AG09309 (cell line): Measurements from ENCODE around the gene ZNRF4.

Source experiments
- DNase-seq: peaks from one replicate; pipeline ENCODE4 v3.0.0-alpha.2; 2010; ENCODE audit warnings: low read depth
- H3K4me3 ChIP-seq: 2 replicates; pipeline ENCODE4 v1.5.1; 2011; ENCODE audit warnings: mild to moderate bottlenecking, low read depth, low read length, moderate library complexity; ENCODE audit not compliant: control insufficient read depth
- TF ChIP-seq, protein P1 (sequence below): IDR thresholded peaks from 2 replicates; pipeline ENCODE4 v1.5.1; 2011; ENCODE audit warnings: mild to moderate bottlenecking, low read depth, low read length, inconsistent platforms; ENCODE audit not compliant: insufficient read depth, control insufficient read depth; ENCODE audit errors: missing control alignments

Gene ZNRF4

DNA sequence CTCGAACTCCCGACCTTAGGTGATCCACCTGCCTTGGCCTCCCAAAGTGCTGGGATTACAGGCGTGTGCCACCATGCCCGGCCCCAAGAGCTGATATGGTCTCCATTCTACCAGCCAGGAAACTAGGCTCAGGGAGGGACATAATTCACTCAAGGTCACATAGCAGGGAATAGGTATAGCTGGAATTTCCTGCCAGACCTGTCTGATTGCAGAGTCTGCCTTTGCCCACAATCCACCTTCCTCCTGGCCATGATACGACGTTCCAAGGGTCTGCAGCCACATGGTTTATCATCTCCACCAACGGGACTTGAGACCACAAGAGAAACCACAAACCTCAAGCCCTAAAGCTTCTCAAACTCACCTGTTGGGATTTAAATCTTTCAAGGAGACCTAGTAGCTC, 32.0 kb downstream of the ZNRF4 start:
- TF ChIP-seq, protein P1, sequence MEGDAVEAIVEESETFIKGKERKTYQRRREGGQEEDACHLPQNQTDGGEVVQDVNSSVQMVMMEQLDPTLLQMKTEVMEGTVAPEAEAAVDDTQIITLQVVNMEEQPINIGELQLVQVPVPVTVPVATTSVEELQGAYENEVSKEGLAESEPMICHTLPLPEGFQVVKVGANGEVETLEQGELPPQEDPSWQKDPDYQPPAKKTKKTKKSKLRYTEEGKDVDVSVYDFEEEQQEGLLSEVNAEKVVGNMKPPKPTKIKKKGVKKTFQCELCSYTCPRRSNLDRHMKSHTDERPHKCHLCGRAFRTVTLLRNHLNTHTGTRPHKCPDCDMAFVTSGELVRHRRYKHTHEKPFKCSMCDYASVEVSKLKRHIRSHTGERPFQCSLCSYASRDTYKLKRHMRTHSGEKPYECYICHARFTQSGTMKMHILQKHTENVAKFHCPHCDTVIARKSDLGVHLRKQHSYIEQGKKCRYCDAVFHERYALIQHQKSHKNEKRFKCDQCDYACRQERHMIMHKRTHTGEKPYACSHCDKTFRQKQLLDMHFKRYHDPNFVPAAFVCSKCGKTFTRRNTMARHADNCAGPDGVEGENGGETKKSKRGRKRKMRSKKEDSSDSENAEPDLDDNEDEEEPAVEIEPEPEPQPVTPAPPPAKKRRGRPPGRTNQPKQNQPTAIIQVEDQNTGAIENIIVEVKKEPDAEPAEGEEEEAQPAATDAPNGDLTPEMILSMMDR, result no peak
- DNase-seq, result no peak
- no peak overlapping the region for H3K4me3 ChIP-seq

DNA sequence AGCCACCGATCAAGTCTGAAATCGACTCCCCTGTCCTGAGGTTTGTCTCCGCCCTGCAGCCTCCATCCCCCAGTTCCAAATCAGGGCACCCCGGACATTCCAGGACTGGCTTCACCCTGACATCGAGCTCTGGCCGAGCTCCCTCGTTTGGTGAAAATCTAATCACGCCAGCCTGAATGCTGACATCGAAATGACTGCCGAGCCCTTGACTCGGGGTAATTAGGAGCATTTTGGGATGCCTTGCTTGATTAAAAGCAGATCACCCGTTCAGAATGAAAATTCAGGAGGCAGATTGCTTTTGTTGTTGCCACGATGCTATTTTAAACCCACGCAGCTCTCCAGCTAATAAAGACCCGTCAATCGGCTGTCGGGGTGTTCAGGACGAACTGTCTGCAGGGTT, 34.3 kb downstream of the ZNRF4 start:
- no peak for DNase-seq
- TF ChIP-seq, protein P1, result no peak
- H3K4me3 ChIP-seq, result no peak overlapping the region

DNA sequence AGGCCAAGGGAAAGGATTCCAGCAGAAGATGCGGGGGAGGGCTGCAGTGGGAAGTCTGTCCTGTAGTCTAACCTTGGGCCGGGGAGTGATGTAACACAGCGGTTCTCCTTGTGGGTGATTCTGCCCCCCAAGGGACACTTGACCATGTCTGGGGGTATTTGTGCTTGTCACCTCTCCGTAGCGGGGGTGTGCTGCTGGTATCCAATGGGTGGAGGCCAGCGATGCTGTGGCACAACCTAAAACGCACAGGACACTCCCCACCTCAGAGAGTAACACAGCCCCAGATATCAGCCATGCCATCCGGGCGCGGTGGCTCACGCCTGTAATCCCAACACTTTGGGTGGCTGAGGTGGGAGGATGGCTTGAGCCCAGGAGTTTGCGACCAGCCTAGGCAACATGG, 36.3 kb downstream of the ZNRF4 start:
- no peak overlapping the region for H3K4me3 ChIP-seq
- DNase-seq, result no peak
- TF ChIP-seq, protein P1, result no peak

DNA sequence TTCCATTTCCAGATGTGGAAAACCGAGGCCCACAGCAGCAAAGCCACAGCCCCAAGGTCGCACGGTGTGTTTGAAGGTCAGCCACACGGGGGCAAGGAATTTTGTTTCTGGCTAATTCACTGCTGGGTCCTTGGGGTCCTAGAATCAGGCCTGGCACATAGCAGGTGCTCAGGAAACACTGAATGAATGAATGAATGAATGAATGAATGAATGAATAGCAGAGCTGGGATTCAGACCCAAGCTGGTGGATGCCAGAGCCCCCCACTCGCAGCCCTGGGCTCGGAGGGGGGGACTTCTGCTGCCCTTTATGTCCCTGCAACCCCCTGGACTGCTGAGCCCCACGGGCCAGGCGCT, 37.0 kb downstream of the ZNRF4 start:
- no peak overlapping the region for H3K4me3 ChIP-seq
- DNase-seq, result no peak
- TF ChIP-seq, protein P1, result no peak

GRCh38 chr19:5492635-5493409, 37.6 kb downstream of the ZNRF4 start:
- TF ChIP-seq, protein P1, result no peak
- no peak for DNase-seq
- no peak overlapping the region for H3K4me3 ChIP-seq

- DNase-seq, result no peak
- no peak overlapping the region for H3K4me3 ChIP-seq
- TF ChIP-seq, protein P1, result no peak
These were observed 39.6 kb downstream of the ZNRF4 start for GRCh38 chr19:5494773-5495172.

GRCh38 chr19:5495792-5496191, 40.6 kb downstream of the ZNRF4 start:
- TF ChIP-seq, protein P1, result no peak
- H3K4me3 ChIP-seq, result no peak overlapping the region
- DNase-seq, result no peak
